Cardiac muscle cell (in vitro differentiated cells and primary cell): ENCODE measurements around the gene VCAM1. TPM values are rescaled to one million over a fixed set of nuclear protein-coding genes. Genes with fewer than 3 reads are reported as not detected.

ENCODE experiments used
- DNase-seq, 2 donors: peaks; one replicate each; pipeline versions ENCODE4 v3.0.0 to v3.0.0-alpha.2; 2010 to 2017; ENCODE audit warnings: low read depth in 1 of 2, low spot score in 1 of 2
- H3K27ac ChIP-seq: fragments of 200-600 bp; sonication (generic); 2 replicates; pipeline ENCODE4 v1.5.1; 2016
- H3K27me3 ChIP-seq: fragments of 200-600 bp; sonication (generic); 2 replicates; pipeline ENCODE4 v1.6.0; 2016; ENCODE audit warnings: control low read depth
- H3K36me3 ChIP-seq: fragments of 200-600 bp; sonication (generic); 2 replicates; pipeline ENCODE4 v1.5.1; 2016; ENCODE audit warnings: control low read depth
- H3K4me1 ChIP-seq: fragments of 200-600 bp; sonication (generic); 2 replicates; pipeline ENCODE4 v1.8.1; 2017; ENCODE audit warnings: low read depth, mild to moderate bottlenecking, mixed run types
- H3K4me3 ChIP-seq: fragments of 200-600 bp; sonication (generic); 2 replicates; pipeline ENCODE4 v1.5.1; 2016; ENCODE audit warnings: mild to moderate bottlenecking
- H3K9me3 ChIP-seq: fragments of 200-600 bp; sonication (generic); 2 replicates; pipeline ENCODE4 v1.5.1; 2017; ENCODE audit warnings: low read depth, mild to moderate bottlenecking, control low read depth
- polyA plus RNA-seq: library from polyadenylated mRNA; unstranded; fragments of >200 nt; fragmentation: Nextera tagmentation; extraction: Ambion mirVana; gene quantifications from 2 replicates; pipeline ENCODE4 v1.2.1, GENCODE V29; 2016
- total RNA-seq: library from RNA; depleted of rRNA; stranded (reverse); fragments of >200 nt; gene quantifications from 2 replicates; pipeline ENCODE4 v1.2.3, GENCODE V29; 2016
- TF ChIP-seq, protein P1 (sequence below): IDR thresholded peaks from 2 replicates; pipeline ENCODE4 v1.5.1; 2012; ENCODE audit warnings: low read depth, mild to moderate bottlenecking, low read length

VCAM1 gene
- total and polyA plus RNA-seq, 2 experiments from 2014 or later = 443 to 718 TPM

DNA sequence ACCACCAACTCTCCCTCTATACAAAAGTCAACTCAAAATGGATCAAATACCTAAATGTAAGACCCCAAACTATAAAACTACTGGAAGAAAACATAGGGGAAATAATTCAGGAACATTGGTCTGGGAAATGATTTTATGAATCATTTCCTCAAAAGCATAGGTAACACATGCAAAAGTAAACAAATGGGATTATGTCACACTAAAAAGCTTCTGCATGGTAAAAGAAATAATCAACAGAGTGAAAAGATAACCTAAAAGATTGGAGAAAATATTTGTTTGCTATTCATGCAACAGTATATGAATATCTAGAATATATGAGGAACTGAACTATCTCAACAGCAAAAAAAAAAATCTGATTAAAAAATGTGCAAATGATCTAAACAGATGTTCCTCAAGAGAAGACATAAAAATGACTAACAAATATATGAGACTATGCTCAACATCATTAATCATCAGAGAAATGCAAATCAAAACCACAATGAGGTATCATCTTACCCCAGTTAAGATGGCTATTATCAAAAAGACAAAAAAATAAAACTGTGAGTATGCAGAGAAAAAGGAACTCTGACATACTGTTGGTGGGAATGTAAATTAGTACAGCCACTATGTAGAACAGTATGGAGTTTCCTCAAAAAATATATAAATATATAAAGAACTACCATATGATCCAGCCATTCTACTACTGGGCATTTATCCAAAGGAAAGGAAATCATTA lies 47.8 kb downstream of the VCAM1 start:
- Histone ChIP-seq H3K27me3 (no peaks in the 10 kb centered on the region), H3K4me1 (no peaks in the 10 kb centered on the region), H3K4me3 (no peak overlapping the region), H3K27ac (no peak overlapping the region), H3K36me3 (no peaks in the 10 kb centered on the region), H3K9me3 (no peaks in the 10 kb centered on the region)
- no peak for DNase-seq
- TF ChIP-seq, protein P1, sequence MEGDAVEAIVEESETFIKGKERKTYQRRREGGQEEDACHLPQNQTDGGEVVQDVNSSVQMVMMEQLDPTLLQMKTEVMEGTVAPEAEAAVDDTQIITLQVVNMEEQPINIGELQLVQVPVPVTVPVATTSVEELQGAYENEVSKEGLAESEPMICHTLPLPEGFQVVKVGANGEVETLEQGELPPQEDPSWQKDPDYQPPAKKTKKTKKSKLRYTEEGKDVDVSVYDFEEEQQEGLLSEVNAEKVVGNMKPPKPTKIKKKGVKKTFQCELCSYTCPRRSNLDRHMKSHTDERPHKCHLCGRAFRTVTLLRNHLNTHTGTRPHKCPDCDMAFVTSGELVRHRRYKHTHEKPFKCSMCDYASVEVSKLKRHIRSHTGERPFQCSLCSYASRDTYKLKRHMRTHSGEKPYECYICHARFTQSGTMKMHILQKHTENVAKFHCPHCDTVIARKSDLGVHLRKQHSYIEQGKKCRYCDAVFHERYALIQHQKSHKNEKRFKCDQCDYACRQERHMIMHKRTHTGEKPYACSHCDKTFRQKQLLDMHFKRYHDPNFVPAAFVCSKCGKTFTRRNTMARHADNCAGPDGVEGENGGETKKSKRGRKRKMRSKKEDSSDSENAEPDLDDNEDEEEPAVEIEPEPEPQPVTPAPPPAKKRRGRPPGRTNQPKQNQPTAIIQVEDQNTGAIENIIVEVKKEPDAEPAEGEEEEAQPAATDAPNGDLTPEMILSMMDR = no peak

DNA sequence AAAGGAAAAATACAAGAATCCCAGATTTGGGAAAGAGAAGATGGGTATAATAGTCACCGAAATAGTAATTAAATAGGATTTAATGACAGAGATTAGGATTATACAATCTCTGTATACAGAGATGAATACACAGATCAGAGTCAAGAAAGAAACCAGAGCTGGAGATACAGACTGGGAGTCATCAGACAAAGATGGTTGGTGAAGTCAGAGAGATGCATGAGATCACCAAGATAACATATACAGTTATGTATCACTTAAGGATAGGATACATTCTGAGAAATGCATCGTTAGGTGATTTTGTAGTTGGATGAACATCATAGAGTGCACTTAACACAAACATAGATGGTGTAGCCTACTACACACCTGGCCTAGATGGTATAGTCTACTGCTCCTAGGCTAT lies 49.8 kb downstream of the VCAM1 start:
- TF ChIP-seq, protein P1 = no peak
- H3K9me3 ChIP-seq = no peaks in the 10 kb centered on the region

DNA sequence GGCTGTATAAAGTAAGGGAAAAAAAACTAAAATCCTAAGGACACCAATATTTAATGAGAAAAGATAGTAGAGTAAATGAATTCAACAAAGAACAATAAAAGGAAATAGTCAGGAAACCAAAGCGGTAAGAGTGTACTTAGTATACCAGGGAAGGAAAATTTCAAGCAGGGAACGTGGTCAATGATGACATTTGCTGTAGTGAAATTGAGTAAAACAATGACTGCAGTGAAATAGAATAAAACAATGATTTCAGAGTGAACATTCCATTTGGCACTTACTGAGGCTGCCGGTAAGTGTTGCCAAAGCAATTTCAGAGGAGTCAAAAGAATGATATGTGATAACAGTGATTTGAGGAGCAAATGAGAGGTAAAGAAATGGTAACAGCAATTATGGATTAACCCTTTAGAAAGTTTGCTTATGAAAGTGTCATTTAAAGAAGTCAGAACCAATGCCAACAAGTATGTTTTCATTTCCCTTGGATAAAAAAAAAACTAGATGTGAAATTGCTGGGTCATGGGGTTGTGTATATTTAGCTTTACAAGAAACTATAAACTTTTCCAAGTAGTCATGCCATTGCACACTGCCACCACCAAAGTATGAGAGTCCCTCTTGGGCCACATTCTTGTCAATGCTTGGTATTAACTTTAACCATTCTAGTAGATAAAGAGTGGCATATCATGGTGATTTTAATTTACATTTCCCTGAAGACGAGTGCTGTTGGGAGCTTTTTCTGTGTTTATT lies 50.5 kb downstream of the VCAM1 start:
- peak in 1 of 2 donors; percentile 37 for DNase-seq
- no peaks in the 10 kb centered on the region for H3K27me3 ChIP-seq
- TF ChIP-seq, protein P1 = no peak
- H3K36me3 ChIP-seq = no peaks in the 10 kb centered on the region
- no peaks in the 10 kb centered on the region for H3K9me3 ChIP-seq
- H3K4me1 ChIP-seq = no peaks in the 10 kb centered on the region
- no peak overlapping the region for H3K4me3 ChIP-seq
- no peak overlapping the region for H3K27ac ChIP-seq

More for the DNA sequence above, 49.8 kb downstream of the VCAM1 start:
- no peak for DNase-seq
- Histone ChIP-seq H3K36me3 (no peaks in the 10 kb centered on the region), H3K4me3 (no peak overlapping the region), H3K4me1 (no peaks in the 10 kb centered on the region), H3K27me3 (no peaks in the 10 kb centered on the region), H3K27ac (no peak overlapping the region)

DNA sequence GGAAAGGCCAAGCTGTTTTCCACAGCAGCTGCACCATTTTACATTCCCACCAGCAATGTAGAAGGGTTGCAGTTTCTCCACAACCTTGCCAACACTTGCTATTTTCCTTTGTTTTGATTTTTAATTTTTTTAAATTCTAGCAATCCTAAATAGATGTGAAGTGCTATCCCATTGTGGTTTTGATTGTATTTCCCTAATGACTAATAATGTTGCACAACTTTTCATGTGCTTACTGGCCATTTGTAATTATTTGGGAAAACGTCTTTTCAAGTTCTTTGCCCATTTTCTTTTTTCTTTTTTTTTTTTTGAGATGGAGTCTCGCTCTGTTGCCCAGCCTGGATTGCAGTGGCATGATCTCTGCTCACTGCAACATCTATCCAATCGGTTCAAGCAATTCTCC lies 53.9 kb downstream of the VCAM1 start:
- Histone ChIP-seq H3K9me3 (no peaks in the 10 kb centered on the region), H3K4me1 (no peaks in the 10 kb centered on the region), H3K27me3 (no peaks in the 10 kb centered on the region), H3K36me3 (no peaks in the 10 kb centered on the region), H3K4me3 (no peak overlapping the region), H3K27ac (no peak overlapping the region)
- peak in 1 of 2 donors; percentile 53 for DNase-seq
- TF ChIP-seq, protein P1 = no peak

DNA sequence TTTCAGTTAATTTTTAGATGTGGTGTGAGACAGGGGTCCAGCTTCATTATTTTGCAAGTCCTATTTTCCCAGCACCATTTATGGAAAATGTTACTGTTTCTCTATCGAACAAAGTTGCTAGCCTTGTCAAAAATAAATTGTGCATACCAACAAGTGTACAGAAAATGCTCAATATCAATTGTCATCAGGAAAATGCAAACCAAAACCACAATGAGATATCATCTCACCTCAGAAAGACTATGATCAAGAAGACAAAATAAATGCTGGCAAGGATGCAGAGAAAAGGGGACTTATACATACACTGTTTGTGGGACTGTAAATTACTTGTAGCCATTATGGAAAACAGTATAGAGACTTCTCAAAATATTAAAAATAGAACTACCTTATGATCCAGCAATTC lies 54.8 kb downstream of the VCAM1 start:
- no peaks in the 10 kb centered on the region for H3K4me1 ChIP-seq
- H3K9me3 ChIP-seq = no peaks in the 10 kb centered on the region
- no peak overlapping the region for H3K27ac ChIP-seq
- no peak overlapping the region for H3K4me3 ChIP-seq
- no peaks in the 10 kb centered on the region for H3K27me3 ChIP-seq
- TF ChIP-seq, protein P1 = no peak
- no peaks in the 10 kb centered on the region for H3K36me3 ChIP-seq
- no peak for DNase-seq
